Spleen (tissue), 11 donors: Measurements from ENCODE around the gene FILIP1L. TPM values are rescaled to one million over a fixed set of nuclear protein-coding genes. Genes with fewer than 3 reads are reported as not detected.

Source experiments
- DNase-seq: peaks from one replicate; pipeline ENCODE4 v3.0.0-alpha.2; 2020
- H3K27ac ChIP-seq, 8 donors: fragments of 200-600 bp; sonication (generic) in 7 of 8; 1 replicate in 4 of 8; 2 replicates in 4 of 8; pipeline versions ENCODE4 v1.5.0 to v1.8.0; 2016 to 2021; ENCODE audit warnings: inconsistent platforms in 4 of 8, mild to moderate bottlenecking in 4 of 8, moderate library complexity in 1 of 8
- H3K27me3 ChIP-seq, 7 donors: fragments of 200-600 bp; sonication (generic) in 6 of 7; replicated peaks in 1 of 7; 1 replicate in 4 of 7; 2 replicates in 3 of 7; pipeline versions ENCODE4 v1.5.0 to v1.8.0; 2016 to 2021; ENCODE audit warnings: inconsistent platforms in 3 of 7, mild to moderate bottlenecking in 1 of 7
- H3K36me3 ChIP-seq, 6 donors: fragments of 200-600 bp; sonication (generic) in 5 of 6; 1 replicate in 4 of 6; 2 replicates in 2 of 6; pipeline versions ENCODE4 v1.5.0 to v1.8.0; 2016 to 2021; ENCODE audit warnings: inconsistent platforms in 2 of 6
- H3K4me1 ChIP-seq, 6 donors: fragments of 200-600 bp; sonication (generic) in 5 of 6; 1 replicate in 3 of 6; 2 replicates in 3 of 6; pipeline versions ENCODE4 v1.5.0 to v1.8.0; 2016 to 2021; ENCODE audit warnings: inconsistent platforms in 3 of 6
- H3K4me3 ChIP-seq, 8 donors: fragments of 200-600 bp; sonication (generic) in 7 of 8; 1 replicate in 4 of 8; 2 replicates in 4 of 8; pipeline versions ENCODE4 v1.5.0 to v1.8.0; 2016 to 2021; ENCODE audit warnings: inconsistent platforms in 4 of 8, mild to moderate bottlenecking in 4 of 8, moderate library complexity in 2 of 8
- H3K9me3 ChIP-seq, 8 donors: fragments of 200-600 bp; sonication (generic) in 7 of 8; 1 replicate in 4 of 8; 2 replicates in 4 of 8; pipeline versions ENCODE4 v1.5.0 to v1.8.0; 2016 to 2021; ENCODE audit warnings: inconsistent platforms in 4 of 8
- POLR2A ChIP-seq, 3 donors: fragments of 450-650 bp; IDR thresholded peaks; one replicate each; pipeline ENCODE4 v1.5.1; 2017; ENCODE audit warnings: antibody characterized with exemption in 3 of 3, mild to moderate bottlenecking in 1 of 3
- POLR2AphosphoS5 ChIP-seq, 3 donors: sonication (generic); formaldehyde crosslinking; IDR thresholded peaks; one replicate each; pipeline ENCODE4 v1.5.1; 2017; ENCODE audit warnings: antibody characterized with exemption in 3 of 3
- WGBS, 5 donors: extraction: QIAGEN DNeasy Blood & Tissue Kit in 3 of 5; methylation state at CpG; one replicate each; pipeline versions ENCODE4 v1.1.5 to v1.1.7; 2013 to 2018; 5-methylcytosine and 5-hydroxymethylcytosine counted together
- intact Hi-C: fragments of 100-400 bp; cut with DNase I; formaldehyde crosslinking; loops from one replicate; pipeline ENCODE4 v1.15.0; 2023; ENCODE audit warnings: low total_unique reads
- polyA plus RNA-seq, 3 donors: library from polyadenylated mRNA; stranded (reverse); fragments of 200-250 nt; gene quantifications; one replicate each; pipeline ENCODE4 v1.2.1, GENCODE V29; 2013
- total RNA-seq, 7 donors: library from RNA; depleted of rRNA in 3 of 7; stranded (reverse); fragments of >200 nt in 3 of 7; fragmentation: NEBNext Ultra II Directional in 4 of 7; extraction: Animal tissue kit (Norgen Biotek cat#: 25700) in 4 of 7; gene quantifications; one replicate each; pipeline versions ENCODE4 v1.1.0 to v1.2.1, GENCODE V29; 2016 to 2021
- TF ChIP-seq, protein P1 (sequence below), 11 experiments: fragments of 200-600 bp in 7 of 11; fragments of 450-650 bp in 4 of 11; sonication (generic) in 4 of 11; IDR thresholded peaks in 8 of 11; conservative IDR thresholded peaks in 3 of 11; 1 replicate in 7 of 11; 2 replicates in 4 of 11; pipeline versions ENCODE4 v1.4.0 to v1.8.0; 2016 to 2021; ENCODE audit warnings: antibody characterized with exemption in 11 of 11, inconsistent platforms in 4 of 11, mild to moderate bottlenecking in 1 of 11
- donor health status: healthy with polysubstance abuse.
- donor health status: DM: no; HTN: no; CAD: no; lungs with moderate emphysema.
- donor health status: DM: no; HTN: no; CAD: no.
- donor health status: Bipolar disorder and iron deficiency.
- donor health status: healthy.
- donor health status: DM: no; HTN: no; CAD: no.
- donor health status: DM: yes; HTN: yes; CAD: no.

The FILIP1L gene
- total and polyA plus RNA-seq, 10 donors, result 11.1 to 47.7 (median 30.9) TPM

DNA sequence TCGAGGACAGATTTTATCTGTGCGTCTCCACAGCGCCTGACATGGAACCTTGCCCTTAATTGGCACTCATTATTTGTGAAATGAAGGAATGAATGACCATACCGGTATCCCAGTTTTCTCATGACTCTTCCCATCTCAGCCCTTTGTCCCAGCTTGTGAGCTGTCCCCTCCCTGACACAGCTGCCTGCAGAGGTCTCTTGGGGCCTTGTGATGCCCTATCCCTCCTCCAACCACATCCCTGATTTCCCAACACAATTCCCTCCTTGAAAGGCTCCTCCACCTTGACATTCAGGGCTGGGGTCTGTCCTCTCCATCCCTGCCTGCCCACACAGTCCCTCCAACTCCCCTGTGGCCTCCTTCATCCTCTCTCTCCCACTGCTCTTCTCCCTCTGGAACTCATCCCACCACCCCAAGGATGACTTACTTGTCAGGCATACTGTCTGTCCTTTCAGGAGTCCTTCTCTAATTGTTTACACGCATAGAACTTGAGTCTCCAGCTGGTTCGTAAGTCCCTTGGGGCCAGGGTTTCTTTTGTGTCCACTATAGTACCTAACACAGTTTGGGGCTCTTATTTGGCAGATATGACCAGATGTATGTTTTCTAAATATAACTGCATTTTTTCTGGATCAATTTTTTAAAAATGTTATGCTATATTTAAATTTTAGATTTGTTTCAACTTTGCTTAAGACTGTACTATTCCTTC lies 35.6 kb upstream of the FILIP1L start:
- TF ChIP-seq, protein P1, sequence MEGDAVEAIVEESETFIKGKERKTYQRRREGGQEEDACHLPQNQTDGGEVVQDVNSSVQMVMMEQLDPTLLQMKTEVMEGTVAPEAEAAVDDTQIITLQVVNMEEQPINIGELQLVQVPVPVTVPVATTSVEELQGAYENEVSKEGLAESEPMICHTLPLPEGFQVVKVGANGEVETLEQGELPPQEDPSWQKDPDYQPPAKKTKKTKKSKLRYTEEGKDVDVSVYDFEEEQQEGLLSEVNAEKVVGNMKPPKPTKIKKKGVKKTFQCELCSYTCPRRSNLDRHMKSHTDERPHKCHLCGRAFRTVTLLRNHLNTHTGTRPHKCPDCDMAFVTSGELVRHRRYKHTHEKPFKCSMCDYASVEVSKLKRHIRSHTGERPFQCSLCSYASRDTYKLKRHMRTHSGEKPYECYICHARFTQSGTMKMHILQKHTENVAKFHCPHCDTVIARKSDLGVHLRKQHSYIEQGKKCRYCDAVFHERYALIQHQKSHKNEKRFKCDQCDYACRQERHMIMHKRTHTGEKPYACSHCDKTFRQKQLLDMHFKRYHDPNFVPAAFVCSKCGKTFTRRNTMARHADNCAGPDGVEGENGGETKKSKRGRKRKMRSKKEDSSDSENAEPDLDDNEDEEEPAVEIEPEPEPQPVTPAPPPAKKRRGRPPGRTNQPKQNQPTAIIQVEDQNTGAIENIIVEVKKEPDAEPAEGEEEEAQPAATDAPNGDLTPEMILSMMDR (IDR thresholded peaks at IDR 0.05 in 8 of 11, conservative IDR thresholded peaks at IDR 0.05 in 3 of 11), result no peak
- no peak for TF ChIP-seq POLR2A (IDR thresholded peaks at IDR 0.05)
- TF ChIP-seq POLR2AphosphoS5 (IDR thresholded peaks at IDR 0.05), result no peak
- no peak overlapping the region for H3K27ac ChIP-seq
- H3K4me3 ChIP-seq, result no peak overlapping the region
- peaks cover 0 to 10% (median 4%) of the 10 kb centered on the region in 8 donors for H3K9me3 ChIP-seq
- no peak for DNase-seq
- H3K4me1 ChIP-seq, result no peaks in the 10 kb centered on the region
- peaks cover 0 to 38% (median 2%) of the 10 kb centered on the region in 6 donors for H3K36me3 ChIP-seq
- WGBS, 5 donors, result 92 to 98% (median 95%) methylated on average over 6 of the region's 6 CpGs
- intact Hi-C loops, result no loop called here
- no peaks in the 10 kb centered on the region for H3K27me3 ChIP-seq

DNA sequence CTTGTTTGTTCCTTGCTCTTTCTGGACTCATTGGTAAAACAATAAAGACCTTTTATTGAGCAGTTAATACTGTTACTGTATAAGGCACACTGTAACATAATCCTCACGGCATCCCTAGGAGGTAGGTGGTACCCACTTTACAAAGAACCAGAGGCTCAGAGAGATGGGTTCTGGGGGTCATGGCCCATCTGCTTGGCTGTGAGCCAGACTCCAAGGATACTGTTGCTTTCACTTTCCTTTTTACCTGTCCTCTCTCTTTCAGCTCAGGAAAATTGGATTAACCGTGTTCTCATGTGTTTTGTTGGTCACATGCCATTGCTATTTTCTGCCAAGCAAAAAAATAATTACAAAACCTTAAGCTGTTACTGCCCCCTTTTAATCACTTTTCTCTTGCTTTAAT lies 34.8 kb upstream of the FILIP1L start:
- no peak overlapping the region for H3K27ac ChIP-seq
- peaks cover 0 to 32% (median 2%) of the 10 kb centered on the region in 6 donors for H3K36me3 ChIP-seq
- no peak for DNase-seq
- H3K27me3 ChIP-seq, result no peaks in the 10 kb centered on the region
- peaks cover 0 to 3% (median 0%) of the 10 kb centered on the region in 8 donors for H3K9me3 ChIP-seq
- H3K4me1 ChIP-seq, result no peaks in the 10 kb centered on the region
- TF ChIP-seq POLR2A (IDR thresholded peaks at IDR 0.05) (no peak), POLR2AphosphoS5 (IDR thresholded peaks at IDR 0.05) (no peak)
- intact Hi-C loops, result no loop called here
- no peak overlapping the region for H3K4me3 ChIP-seq
- 75 to 87% (median 82%) methylated on average over 2 of the region's 2 CpGs for WGBS, 5 donors

DNA sequence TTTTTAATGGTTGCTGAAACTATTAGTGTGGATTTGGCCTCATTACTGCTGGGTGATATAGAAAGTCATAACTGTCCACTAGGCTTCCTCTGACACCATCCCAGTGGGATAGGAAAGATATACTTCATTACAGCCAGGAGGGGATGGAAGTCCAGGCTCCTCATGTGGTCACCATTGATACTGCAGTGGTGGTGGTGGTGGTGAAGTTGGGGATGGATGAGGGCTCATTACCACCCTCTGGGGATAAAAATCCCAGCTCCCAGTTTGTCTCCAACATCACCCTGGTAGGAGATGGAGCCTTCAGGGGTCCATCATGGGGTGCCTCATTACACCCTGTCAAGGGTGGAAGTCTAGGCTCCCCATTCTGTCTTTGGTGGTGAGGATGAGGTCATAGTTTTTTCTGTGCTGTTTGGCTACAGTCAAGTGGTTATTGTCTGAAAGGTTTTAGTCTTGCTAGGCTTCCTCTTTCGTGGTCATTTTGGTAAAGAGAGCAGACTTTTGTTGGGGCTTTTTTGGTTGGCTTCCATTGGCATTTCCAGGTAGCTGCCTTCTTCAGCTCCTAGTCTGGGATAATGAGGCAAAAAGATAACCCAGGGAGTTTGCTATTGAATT lies 30.1 kb upstream of the FILIP1L start:
- no peak overlapping the region for H3K27ac ChIP-seq
- TF ChIP-seq POLR2A (IDR thresholded peaks at IDR 0.05) (no peak), POLR2AphosphoS5 (IDR thresholded peaks at IDR 0.05) (no peak)
- TF ChIP-seq, protein P1 (IDR thresholded peaks at IDR 0.05 in 8 of 11, conservative IDR thresholded peaks at IDR 0.05 in 3 of 11), result no peak
- no peaks in the 10 kb centered on the region for H3K4me1 ChIP-seq
- peaks cover 5 to 31% (median 16%) of the 10 kb centered on the region in 8 donors for H3K9me3 ChIP-seq
- DNase-seq, result no peak
- H3K36me3 ChIP-seq, result peaks cover 0 to 13% (median 0%) of the 10 kb centered on the region in 6 donors
- no peak overlapping the region for H3K4me3 ChIP-seq
- H3K27me3 ChIP-seq, result no peaks in the 10 kb centered on the region
- WGBS, 5 donors, result 73 to 91% (median 86%) methylated on average over 1 of the region's 1 CpG
- intact Hi-C loops, result no loop called here

DNA sequence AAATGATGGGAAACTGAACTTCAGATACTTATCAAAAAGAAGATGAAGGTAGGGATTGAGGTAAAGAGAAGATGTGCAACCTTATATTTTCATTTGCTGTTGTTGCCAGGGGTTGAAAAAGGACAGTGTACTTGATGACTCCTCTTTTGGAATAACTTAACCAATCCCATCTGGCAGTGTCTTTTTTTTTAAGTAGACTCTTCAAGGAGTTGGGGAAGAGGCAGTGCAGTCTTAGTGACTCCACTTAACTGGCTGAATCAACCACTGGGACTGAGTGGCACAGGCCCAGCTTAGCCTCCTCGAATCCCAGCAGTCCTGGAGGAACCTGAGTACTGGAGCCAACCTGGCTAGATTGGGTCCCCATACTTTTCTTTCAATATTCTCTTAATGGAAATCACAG lies 27.3 kb upstream of the FILIP1L start:
- intact Hi-C loops, result no loop called here
- H3K4me3 ChIP-seq, result no peak overlapping the region
- no peaks in the 10 kb centered on the region for H3K27me3 ChIP-seq
- H3K9me3 ChIP-seq, result peaks cover 5 to 31% (median 16%) of the 10 kb centered on the region in 8 donors
- peaks cover 0 to 7% (median 2%) of the 10 kb centered on the region in 6 donors for H3K4me1 ChIP-seq
- no peak overlapping the region for H3K27ac ChIP-seq
- peaks cover 0 to 6% (median 0%) of the 10 kb centered on the region in 6 donors for H3K36me3 ChIP-seq
- 73 to 91% (median 88%) methylated on average over 1 of the region's 1 CpG for WGBS, 5 donors
- TF ChIP-seq, protein P1 (IDR thresholded peaks at IDR 0.05 in 8 of 11, conservative IDR thresholded peaks at IDR 0.05 in 3 of 11), result no peak
- TF ChIP-seq POLR2AphosphoS5 (IDR thresholded peaks at IDR 0.05) (no peak), POLR2A (IDR thresholded peaks at IDR 0.05) (no peak)
- no peak for DNase-seq
